Left ventricle myocardium superior (tissue), 1 donor: ENCODE measurements around the gene KCP. TPM values are rescaled to one million over a fixed set of nuclear protein-coding genes. Genes with fewer than 3 reads are reported as not detected.

Experiments used
- ATAC-seq: fragments of 200-7000 bp; cut with Tn5 transposase; one replicate; pipeline ENCODE4 v1.9.1; 2020; ENCODE audit warnings: mild to moderate bottlenecking, moderate library complexity
- DNase-seq: peaks from one replicate; pipeline ENCODE4 v3.0.0-alpha.2; 2020
- intact Hi-C: fragments of 100-400 bp; cut with micrococcal nuclease; formaldehyde crosslinking; loops from one replicate; pipeline ENCODE4 v1.11.0; 2022
- total RNA-seq: library from RNA; stranded (reverse); fragmentation: NEBNext Ultra II Directional; extraction: Animal tissue kit (Norgen Biotek cat#: 25700); gene quantifications from one replicate; pipeline ENCODE4 v1.2.1, GENCODE V29; 2021
- donor health status: DM: no; HTN: yes; CAD: no; lungs with severe emphysema.

Gene KCP
- total RNA-seq, 1 donor from 2014 or later: 0.12 TPM

- DNase-seq (no peak), ATAC-seq (no peak)
- intact Hi-C loops: no loop called here
Observed at GRCh38 chr7:128892521-128893250, 17.8 kb downstream of the KCP start.

GRCh38 chr7:128891942-128892269, 18.6 kb downstream of the KCP start:
- ATAC-seq (no peak), DNase-seq (no peak)
- intact Hi-C loops: no loop called here

GRCh38 chr7:128891110-128891941, 19.2 kb downstream of the KCP start:
- ATAC-seq: peak; percentile 20
- no peak for DNase-seq
- intact Hi-C loops: no loop called here

- peak; percentile 31 for ATAC-seq
- DNase-seq: no peak
- intact Hi-C loops: no loop called here
Observed at GRCh38 chr7:128890306-128891109, 20.0 kb downstream of the KCP start.

- no peak for DNase-seq
- no peak for ATAC-seq
- intact Hi-C loops: no loop called here
Observed at GRCh38 chr7:128889121-128889520, 21.4 kb downstream of the KCP start.

DNA sequence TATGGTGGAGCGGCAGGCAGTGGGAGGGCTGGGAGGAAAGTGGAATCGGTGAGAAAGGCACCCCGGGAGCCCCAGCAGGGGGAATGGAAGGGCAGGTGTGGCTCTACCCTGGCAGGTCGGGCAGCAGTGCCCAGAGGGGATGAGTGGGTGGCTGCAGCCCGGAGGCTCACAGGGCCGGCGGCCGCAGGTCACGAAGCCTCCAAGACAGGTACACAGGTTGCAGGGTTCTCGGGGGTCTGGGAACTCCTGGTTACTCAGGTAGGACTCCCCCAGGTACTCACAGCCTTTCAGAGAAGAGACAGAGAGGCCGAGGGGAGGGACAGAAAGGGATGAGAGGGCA, 21.8 kb downstream of the KCP start:
- DNase-seq (no peak), ATAC-seq (no peak)
- intact Hi-C loops: no loop called here

DNA sequence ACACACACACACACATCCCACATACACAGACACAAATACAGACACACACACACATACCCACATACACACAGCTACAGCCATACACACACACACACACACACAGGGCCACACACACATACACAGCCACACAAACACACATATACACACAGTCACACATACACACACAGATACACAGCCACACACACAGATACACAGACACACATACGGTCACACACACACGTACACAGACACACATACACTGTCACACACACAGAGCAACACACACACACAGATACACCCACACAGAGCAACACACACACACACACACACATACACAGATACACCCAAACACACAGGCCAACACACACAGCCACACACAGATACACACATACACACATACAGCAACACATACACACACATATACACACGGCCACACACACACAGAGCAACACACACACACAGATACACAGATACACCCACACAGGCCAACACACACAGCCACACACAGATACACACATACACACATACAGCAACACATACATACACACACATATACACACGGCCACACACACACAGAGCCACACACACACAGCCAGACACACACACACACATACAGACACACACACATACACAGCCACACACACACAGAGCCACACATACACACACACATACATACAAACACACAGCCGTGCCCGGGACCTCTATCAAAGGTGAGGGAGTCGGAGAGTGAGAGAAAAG, 22.3 kb downstream of the KCP start:
- no peak for DNase-seq
- no peak for ATAC-seq
- intact Hi-C loops: no loop called here

- DNase-seq (no peak), ATAC-seq (no peak)
- intact Hi-C loops: no loop called here
Observed at GRCh38 chr7:128887169-128888038, 23.1 kb downstream of the KCP start.

GRCh38 chr7:128886391-128887168, 23.9 kb downstream of the KCP start:
- no peak for DNase-seq
- intact Hi-C loops: no loop called here
- ATAC-seq: no peak

DNA sequence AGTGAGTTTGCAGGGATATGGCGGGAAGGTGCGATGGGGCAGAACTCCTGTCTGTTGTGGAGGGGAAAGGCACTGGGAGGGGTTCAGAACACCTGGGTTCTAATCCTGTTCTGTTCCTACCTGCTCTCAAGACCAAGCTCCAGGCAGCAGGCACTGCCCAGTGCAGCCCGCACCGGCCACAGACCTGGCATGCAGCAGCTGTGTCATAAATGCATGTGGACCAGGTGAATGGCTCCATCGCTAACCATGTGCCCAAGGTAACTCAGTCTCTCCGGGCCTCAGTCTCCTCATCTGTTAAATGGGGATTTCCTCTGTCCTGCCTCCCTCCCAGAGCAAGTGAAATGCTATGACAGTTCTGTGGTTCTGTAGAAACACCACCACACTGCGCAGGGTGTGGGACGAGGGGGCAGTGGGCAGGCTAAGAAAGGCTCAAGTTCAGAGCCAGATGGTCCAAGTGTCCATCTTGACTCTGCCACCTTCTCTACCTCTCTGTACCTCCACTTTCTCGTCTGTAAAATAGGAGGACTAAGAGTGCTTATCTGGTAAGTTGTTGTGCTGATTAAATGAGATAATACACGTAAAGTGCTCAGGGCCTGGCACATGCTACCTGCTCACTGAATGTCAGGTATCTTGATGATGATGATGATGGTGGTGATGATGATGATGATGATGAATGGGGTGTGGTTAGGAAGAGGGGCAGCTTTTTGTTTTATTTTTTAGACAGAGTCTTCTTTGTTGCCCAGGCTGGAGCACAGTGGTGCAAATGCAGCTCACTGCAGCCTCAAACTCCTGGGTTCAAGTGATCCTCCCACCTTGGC, 24.9 kb downstream of the KCP start:
- intact Hi-C loops: no loop called here
- DNase-seq (no peak), ATAC-seq (no peak)

DNA sequence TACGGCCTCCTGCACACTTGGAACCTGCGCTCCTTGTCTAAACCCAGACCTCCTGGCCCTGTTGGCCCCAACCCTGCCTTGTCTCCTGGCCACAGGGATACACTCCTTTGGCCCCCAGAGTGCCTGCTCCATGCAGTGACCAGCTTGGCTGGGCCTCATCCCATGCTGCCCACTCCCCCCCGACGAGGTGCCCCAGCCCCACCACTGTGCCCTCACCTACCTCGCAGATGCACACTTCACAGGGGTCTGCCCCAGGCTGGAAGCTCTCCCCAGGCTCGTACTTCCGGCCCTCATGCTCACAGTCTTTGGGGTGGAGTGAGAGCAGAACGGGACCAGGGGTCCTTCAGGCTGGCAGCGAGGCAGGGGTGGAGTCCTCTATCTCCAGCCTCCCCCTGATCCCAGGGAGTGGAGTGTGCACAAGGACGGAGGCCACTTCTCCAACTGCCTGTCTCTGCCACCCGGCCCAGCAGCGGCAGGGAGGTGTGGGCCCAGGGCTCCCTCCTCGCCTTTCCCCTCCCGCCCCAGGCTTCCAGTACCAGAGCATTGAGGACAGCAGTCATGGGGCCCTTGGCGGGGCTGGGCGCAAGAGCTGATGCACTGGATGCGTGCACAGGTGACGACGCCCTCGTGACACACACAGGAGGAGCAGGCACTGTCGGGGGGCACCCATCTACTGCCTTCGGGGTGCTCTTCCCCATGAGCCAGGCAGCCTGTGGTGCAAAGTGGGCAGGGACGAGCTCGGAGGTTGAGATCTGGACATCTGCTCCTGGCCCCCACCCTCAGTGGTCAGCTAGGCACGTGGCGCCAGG, 25.7 kb downstream of the KCP start:
- DNase-seq (no peak), ATAC-seq (no peak)
- intact Hi-C loops: no loop called here

DNA sequence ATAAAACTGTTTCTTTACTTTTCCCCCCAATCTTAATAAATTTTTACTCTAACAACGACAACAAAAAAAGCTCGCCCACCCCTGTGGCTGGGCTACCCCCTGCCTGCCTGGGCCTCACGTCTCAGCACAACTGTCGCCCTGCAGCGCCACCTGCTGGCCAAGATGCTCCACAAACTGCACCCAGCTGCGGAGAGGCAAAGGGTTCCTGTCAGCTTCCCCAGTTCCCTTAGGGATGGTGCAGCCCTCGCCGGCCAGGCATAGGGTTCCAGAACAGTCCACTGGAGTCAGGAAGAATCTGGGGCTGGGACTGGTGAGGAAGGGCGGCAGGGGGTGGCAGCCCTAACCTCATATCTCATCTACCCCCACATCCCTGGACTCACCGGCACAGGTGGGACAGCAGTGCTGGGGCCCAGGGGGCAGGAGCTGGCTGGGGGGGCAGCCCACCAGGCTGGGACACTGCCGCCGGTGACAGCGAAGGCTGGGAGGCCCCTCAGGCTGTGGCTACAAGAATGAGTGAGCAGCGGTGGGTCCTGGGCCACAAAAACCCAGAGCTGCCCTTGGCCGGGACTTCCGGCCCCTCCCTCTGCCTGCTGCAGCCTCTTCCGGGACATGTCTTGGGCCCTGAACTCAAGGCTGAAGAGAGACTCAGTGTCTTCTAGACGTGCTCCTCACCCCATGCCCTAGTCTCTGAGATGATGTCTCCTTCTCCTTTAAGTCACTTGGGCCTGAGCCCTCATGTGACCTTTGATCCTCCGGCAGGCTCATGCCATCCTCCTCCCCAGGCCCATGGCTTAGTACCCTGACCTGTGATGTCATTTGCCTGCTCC, 26.7 kb downstream of the KCP start:
- DNase-seq: peak; percentile 91
- intact Hi-C loops: no loop called here
- peak; percentile 67 for ATAC-seq

- ATAC-seq (no peak), DNase-seq (no peak)
Observed at GRCh38 chr7:128882134-128882533, 28.4 kb downstream of the KCP start.

GRCh38 chr7:128881458-128882125, 28.9 kb downstream of the KCP start:
- intact Hi-C loops: no loop called here
- DNase-seq: peak; percentile 15
- no peak for ATAC-seq

More at GRCh38 chr7:128882134-128882533, 28.4 kb downstream of the KCP start:
- intact Hi-C loops: no loop called here
